ENCODE measurements around the gene TAF4. TPM values are rescaled to one million over a fixed set of nuclear protein-coding genes. Genes with fewer than 3 reads are reported as not detected.

TAF4 gene
- total RNA-seq, 2 donors from 2014 or later, result 12.7 to 29.0 TPM

DNA sequence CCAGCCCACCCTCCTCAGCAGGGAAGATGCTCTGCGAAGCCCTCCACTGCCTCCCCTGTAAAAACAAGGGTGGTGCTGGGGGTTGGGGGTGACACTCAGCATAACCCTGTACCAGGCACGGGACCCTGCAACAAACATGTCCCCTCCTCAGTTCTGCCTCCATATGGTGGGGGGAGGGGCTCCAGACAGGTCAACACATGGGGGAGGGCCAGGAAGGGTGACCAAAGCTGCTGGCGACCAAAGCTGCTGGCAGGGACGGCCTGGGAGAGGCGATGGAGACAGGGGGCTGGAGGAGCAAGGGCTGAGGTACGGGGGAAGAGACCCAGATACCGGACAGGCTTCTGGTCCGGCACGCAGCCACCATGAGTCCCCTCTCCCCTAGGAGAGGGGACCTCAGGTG, 123.2 kb downstream of the TAF4 start:
- intact Hi-C loops (cut with DNase I), result no loop called here
- TF ChIP-seq, protein P1, sequence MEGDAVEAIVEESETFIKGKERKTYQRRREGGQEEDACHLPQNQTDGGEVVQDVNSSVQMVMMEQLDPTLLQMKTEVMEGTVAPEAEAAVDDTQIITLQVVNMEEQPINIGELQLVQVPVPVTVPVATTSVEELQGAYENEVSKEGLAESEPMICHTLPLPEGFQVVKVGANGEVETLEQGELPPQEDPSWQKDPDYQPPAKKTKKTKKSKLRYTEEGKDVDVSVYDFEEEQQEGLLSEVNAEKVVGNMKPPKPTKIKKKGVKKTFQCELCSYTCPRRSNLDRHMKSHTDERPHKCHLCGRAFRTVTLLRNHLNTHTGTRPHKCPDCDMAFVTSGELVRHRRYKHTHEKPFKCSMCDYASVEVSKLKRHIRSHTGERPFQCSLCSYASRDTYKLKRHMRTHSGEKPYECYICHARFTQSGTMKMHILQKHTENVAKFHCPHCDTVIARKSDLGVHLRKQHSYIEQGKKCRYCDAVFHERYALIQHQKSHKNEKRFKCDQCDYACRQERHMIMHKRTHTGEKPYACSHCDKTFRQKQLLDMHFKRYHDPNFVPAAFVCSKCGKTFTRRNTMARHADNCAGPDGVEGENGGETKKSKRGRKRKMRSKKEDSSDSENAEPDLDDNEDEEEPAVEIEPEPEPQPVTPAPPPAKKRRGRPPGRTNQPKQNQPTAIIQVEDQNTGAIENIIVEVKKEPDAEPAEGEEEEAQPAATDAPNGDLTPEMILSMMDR (IDR thresholded peaks at IDR 0.05), result no peak
- no peak for TF ChIP-seq POLR2A (IDR thresholded peaks at IDR 0.05)
- peak in 1 of 4 donors; percentile 8 for DNase-seq

DNA sequence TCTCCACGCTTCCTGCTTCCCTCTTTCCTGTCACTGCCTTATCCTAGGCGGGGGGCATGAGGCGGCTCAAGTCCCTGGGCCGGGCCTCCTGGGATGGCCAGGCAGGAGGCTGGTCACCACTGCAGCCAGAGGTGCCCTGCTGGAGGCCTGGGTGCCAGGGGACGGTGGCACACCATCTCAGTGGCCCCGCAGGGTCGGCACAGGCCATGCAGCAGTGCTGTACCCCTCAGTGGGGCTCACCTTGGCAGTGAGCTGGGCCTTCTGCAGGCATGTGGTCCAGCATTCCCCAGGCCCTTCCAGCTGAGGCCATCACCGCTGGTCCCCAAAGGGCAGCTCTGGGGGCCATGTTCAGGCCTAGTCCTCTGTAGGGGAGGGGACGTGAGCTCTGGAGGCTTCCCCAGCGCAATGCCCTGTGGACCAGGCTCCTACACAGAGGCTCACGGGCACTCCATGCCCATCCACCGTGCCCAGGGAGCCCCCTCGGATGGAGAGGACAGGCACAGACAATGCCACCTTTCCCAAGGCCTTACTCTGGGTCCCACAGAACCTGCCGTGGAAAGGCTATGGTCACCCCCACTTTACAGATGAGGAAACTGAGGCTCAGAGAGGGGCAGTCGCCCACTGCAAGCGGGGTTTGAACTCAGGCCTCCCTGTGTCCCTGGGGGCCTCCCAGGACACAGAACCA, 123.8 kb downstream of the TAF4 start:
- Histone ChIP-seq H3K27ac (no peak overlapping the region), H3K4me3 (no peak overlapping the region), H3K27me3 (no peaks in the 10 kb centered on the region), H3K36me3 (replicated peaks in 1 of 2; ENCODE audit: insufficient read depth in 1 of 2, low read depth in 2 of 2) (no peaks in the 10 kb centered on the region), H3K9me3 (no peaks in the 10 kb centered on the region), H3K4me1 (no peaks in the 10 kb centered on the region)
- ATAC-seq (no peak), DNase-seq (no peak)
- intact Hi-C loops (cut with DNase I), result no loop called here
- TF ChIP-seq, protein P1 (IDR thresholded peaks at IDR 0.05), result no peak
- TF ChIP-seq POLR2A (IDR thresholded peaks at IDR 0.05), result no peak
- WGBS, 2 donors, result 81 to 98% methylated on average over 9 to 12 of the region's 16 CpGs

More for the DNA sequence above, 123.2 kb downstream of the TAF4 start:
- Histone ChIP-seq H3K27ac (no peak overlapping the region), H3K4me3 (no peak overlapping the region), H3K36me3 (replicated peaks in 1 of 2; ENCODE audit: insufficient read depth in 1 of 2, low read depth in 2 of 2) (no peaks in the 10 kb centered on the region), H3K9me3 (no peaks in the 10 kb centered on the region), H3K4me1 (no peaks in the 10 kb centered on the region), H3K27me3 (no peaks in the 10 kb centered on the region)
- WGBS, 2 donors, result 73 to 82% methylated on average over 3 to 9 of the region's 9 CpGs
- ATAC-seq, result no peak

DNA sequence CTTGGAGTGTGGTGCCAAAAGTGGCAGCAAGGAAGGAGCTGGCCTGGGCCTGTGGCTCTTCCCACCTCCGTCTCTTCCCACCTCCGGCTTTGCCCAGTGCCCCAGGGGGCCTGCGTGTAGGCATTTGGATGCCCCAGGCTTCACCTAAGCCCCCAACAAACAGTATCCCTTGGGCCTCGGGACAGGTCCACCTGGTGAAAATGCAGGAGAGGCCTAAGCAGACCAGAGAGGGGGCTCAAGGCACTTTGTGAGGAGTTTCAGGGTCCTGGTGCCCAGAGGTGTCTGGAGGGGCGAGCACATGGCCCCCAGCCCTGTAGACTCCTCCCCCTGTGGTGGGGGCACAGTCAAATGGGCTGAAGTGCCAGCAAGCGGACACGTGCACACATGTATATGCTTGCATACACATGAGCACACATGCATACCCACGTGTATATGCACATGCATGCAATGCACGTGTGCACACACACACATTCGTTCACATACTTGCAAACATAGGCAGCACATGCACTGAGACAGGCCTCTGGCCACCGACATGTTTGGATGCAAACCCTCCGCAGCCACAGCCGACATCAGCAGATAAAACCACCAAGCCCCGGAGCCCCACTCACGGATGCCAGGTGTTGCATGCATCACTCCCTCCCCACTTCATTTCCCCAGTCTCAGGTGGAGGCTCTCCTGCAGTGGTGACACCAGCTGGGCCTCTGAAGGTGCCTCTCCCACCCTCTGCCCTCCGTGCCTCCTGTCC, 124.5 kb downstream of the TAF4 start:
- DNase-seq (no peak), ATAC-seq (no peak)
- WGBS, 2 donors, result 77 to 82% methylated on average over 15 to 16 of the region's 16 CpGs
- Histone ChIP-seq H3K9me3 (no peaks in the 10 kb centered on the region), H3K36me3 (replicated peaks in 1 of 2; ENCODE audit: insufficient read depth in 1 of 2, low read depth in 2 of 2) (no peaks in the 10 kb centered on the region), H3K27me3 (no peaks in the 10 kb centered on the region), H3K4me3 (no peak overlapping the region), H3K27ac (no peak overlapping the region), H3K4me1 (no peaks in the 10 kb centered on the region)
- TF ChIP-seq POLR2A (IDR thresholded peaks at IDR 0.05), result no peak
- TF ChIP-seq, protein P1 (IDR thresholded peaks at IDR 0.05), result no peak
- intact Hi-C loops (cut with DNase I), result no loop called here

DNA sequence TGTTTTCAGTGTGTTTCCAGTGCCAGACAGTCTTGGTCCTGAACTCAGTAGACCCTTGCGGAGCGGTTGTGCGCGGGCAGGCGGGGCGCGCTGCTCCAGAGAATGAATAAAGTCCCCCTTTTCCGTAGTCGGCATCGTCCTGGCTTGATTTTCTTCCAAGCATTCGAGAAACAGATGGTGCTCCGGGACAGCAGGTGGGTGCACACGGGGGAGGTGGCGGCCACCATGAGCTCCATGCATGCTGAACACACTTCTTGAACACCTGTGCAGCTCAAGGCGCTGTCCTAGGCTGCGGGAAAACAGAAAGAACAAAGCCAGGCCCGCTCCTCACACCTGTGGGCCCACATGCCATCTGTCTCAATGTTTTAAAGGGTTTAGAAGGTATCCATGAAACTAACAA, 125.2 kb downstream of the TAF4 start:
- TF ChIP-seq POLR2A (IDR thresholded peaks at IDR 0.05), result no peak
- 90% methylated on average over 17 of the region's 17 CpGs for WGBS, 2 donors

DNA sequence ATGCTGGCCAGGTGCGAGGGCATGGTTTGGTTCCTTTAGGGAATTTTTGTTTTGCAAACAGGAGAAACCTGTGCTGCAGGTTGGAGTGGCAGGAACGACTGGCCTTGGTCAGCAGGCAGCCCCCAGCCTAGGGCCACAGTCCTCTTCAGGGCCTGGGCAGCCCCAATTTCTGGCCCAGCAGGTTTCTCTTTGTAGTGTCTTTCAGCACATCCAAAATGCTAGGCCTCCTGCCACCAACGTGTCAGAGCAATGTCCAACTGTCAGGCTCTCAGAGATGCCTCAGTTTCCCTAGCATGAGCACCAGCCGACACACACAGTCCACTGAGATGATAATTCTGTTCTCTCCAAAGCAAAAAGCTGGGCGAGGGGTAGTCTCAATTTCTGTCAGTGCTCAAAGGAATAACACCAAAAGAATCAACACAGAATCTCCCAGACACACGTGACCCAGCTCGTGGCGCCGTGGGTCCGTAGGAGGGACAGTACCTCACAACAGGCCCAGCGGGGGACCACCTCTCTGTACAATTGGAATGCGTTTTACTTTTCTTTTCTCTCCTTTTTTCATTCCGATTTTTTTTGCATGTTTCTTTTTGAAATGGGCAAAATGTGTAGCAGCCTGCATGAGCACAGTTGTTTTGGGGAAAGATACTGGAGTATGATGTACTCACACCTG, 125.9 kb downstream of the TAF4 start:
- DNase-seq, result no peak
- no peaks in the 10 kb centered on the region for H3K9me3 ChIP-seq
- no peak for ATAC-seq
- H3K27ac ChIP-seq, result no peak overlapping the region
- H3K36me3 ChIP-seq (replicated peaks in 1 of 2; ENCODE audit: insufficient read depth in 1 of 2, low read depth in 2 of 2), result no peaks in the 10 kb centered on the region
- H3K4me1 ChIP-seq, result no peaks in the 10 kb centered on the region
- H3K27me3 ChIP-seq, result no peaks in the 10 kb centered on the region
- intact Hi-C loops (cut with DNase I), result no loop called here
- H3K4me3 ChIP-seq, result no peak overlapping the region
- TF ChIP-seq POLR2A (IDR thresholded peaks at IDR 0.05), result no peak
- TF ChIP-seq, protein P1 (IDR thresholded peaks at IDR 0.05), result no peak
- WGBS, 2 donors, result 75 to 81% methylated on average over 12 to 13 of the region's 13 CpGs

More for the DNA sequence above, 125.2 kb downstream of the TAF4 start:
- H3K36me3 ChIP-seq (replicated peaks in 1 of 2; ENCODE audit: insufficient read depth in 1 of 2, low read depth in 2 of 2), result no peaks in the 10 kb centered on the region
- no peak for DNase-seq
- ATAC-seq, result no peak
- no peak overlapping the region for H3K27ac ChIP-seq
- no peaks in the 10 kb centered on the region for H3K27me3 ChIP-seq
- no peaks in the 10 kb centered on the region for H3K9me3 ChIP-seq
- H3K4me1 ChIP-seq, result no peaks in the 10 kb centered on the region
- no peak overlapping the region for H3K4me3 ChIP-seq
- intact Hi-C loops (cut with DNase I), result no loop called here

Data from body of pancreas (tissue), 4 donors.